MCF 10A (cell line): ENCODE data around the gene PI16. TPM values are rescaled to one million over a fixed set of nuclear protein-coding genes. Genes with fewer than 3 reads are reported as not detected.

ENCODE experiments used
- BruUV-seq: library from RNA; stranded (reverse); fragments of 400-500 nt; replicated peaks from 2 replicates; lab custom pipeline; 2021; lab: Mats Ljungman, UMichigan
- CTCF ChIA-PET: fragments of 300-600 bp; sonication (Branson Sonifier 250); formaldehyde crosslinking; extraction: SDS; loops from one replicate; lab custom pipeline; 2021; ENCODE audit warnings: antibody characterized with exemption, inconsistent platforms; lab: Yijun Ruan, JAX
- POLR2A ChIA-PET: fragments of 300-600, 350-650 bp; sonication (Branson Sonifier 250); formaldehyde crosslinking; extraction: SDS; loops from one replicate; lab custom pipeline; 2020; ENCODE audit warnings: antibody characterized with exemption, inconsistent platforms; lab: Yijun Ruan, JAX
- DNase-seq: peaks from one replicate; pipeline ENCODE4 v3.0.0-alpha.2; 2018; ENCODE audit not compliant: unreplicated experiment
- H3K27ac Mint-ChIP-seq: one replicate; pipeline ENCODE4 v1.8.0; 2022; ENCODE audit warnings: mild to moderate bottlenecking, low read depth, mixed read lengths; ENCODE audit not compliant: unreplicated experiment
- H3K27me3 Mint-ChIP-seq: one replicate; pipeline ENCODE4 v1.8.0; 2022; ENCODE audit warnings: mixed read lengths; ENCODE audit not compliant: insufficient read depth, unreplicated experiment
- H3K36me3 Mint-ChIP-seq: one replicate; pipeline ENCODE4 v1.8.0; 2022; ENCODE audit warnings: mild to moderate bottlenecking, moderate library complexity, mixed read lengths; ENCODE audit not compliant: insufficient read depth, unreplicated experiment
- H3K4me1 Mint-ChIP-seq: one replicate; pipeline ENCODE4 v1.8.0; 2022; ENCODE audit warnings: mixed read lengths; ENCODE audit not compliant: insufficient read depth, unreplicated experiment
- H3K4me3 Mint-ChIP-seq: one replicate; pipeline ENCODE4 v1.8.0; 2022; ENCODE audit warnings: mild to moderate bottlenecking, moderate library complexity, mixed read lengths; ENCODE audit not compliant: unreplicated experiment
- H3K9me3 Mint-ChIP-seq: one replicate; pipeline ENCODE4 v1.8.0; 2022; ENCODE audit warnings: mixed read lengths; ENCODE audit not compliant: unreplicated experiment
- intact Hi-C: fragments of 100-400 bp; cut with micrococcal nuclease; formaldehyde crosslinking; loops from 2 replicates; pipeline ENCODE4 v1.14.1; 2022
- total RNA-seq: library from RNA; stranded (reverse); gene quantifications from 2 replicates; pipeline ENCODE4 v1.2.3, GENCODE V29; 2022
- TF ChIP-seq, protein P1 (sequence below): fragments of 200-600 bp; IDR thresholded peaks from one replicate; pipeline ENCODE4 v1.8.0; 2022; ENCODE audit warnings: antibody characterized with exemption, mild to moderate bottlenecking; ENCODE audit not compliant: unreplicated experiment

The PI16 gene
- total RNA-seq, 1 experiment from 2014 or later = not detected

- Mint-ChIP-seq H3K4me3 (no peak overlapping the region), H3K36me3 (peaks cover 39% of the 10 kb centered on the region), H3K27ac (no peak overlapping the region), H3K4me1 (peaks cover 15% of the 10 kb centered on the region), H3K9me3 (no peaks in the 10 kb centered on the region), H3K27me3 (no peaks in the 10 kb centered on the region)
- TF ChIP-seq, protein P1, sequence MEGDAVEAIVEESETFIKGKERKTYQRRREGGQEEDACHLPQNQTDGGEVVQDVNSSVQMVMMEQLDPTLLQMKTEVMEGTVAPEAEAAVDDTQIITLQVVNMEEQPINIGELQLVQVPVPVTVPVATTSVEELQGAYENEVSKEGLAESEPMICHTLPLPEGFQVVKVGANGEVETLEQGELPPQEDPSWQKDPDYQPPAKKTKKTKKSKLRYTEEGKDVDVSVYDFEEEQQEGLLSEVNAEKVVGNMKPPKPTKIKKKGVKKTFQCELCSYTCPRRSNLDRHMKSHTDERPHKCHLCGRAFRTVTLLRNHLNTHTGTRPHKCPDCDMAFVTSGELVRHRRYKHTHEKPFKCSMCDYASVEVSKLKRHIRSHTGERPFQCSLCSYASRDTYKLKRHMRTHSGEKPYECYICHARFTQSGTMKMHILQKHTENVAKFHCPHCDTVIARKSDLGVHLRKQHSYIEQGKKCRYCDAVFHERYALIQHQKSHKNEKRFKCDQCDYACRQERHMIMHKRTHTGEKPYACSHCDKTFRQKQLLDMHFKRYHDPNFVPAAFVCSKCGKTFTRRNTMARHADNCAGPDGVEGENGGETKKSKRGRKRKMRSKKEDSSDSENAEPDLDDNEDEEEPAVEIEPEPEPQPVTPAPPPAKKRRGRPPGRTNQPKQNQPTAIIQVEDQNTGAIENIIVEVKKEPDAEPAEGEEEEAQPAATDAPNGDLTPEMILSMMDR = no peak
- BruUV-seq = no TSS peak
- DNase-seq = no peak
- ChIA-PET CTCF (interaction anchor here (1.0 kb wide), 1 partner anchor 42 kb away, joined by 3 read pairs; the partner anchor contains the start of gene C6orf89), POLR2A (interaction anchor here (0.6 to 1.1 kb wide), 2 partner anchors 14 to 34 kb away, joined by 3 read pairs; no protein-coding TSS in a partner anchor)
- intact Hi-C loops = no loop called here
Observed at GRCh38 chr6:36927691-36928546, 26.6 kb upstream of the PI16 start.

DNA sequence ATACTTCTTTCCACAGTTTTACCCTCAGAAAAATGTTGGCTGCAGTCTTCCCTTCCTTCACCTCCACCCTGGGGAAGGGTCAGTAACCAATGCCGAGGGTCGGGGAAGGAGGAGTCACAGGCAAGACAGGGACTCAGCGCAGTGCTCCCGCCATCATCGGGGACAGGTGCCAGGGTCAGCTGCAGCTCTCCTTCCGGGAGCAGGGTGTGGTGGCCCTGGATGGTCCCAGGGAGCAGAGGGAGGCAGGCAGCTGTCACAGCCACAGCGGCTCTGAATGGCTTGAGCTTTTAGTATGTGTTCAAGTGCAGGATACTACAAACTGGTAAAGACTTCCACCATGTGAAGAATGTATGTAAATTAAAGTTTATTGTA, 26.0 kb upstream of the PI16 start:
- intact Hi-C loops = no loop called here

DNA sequence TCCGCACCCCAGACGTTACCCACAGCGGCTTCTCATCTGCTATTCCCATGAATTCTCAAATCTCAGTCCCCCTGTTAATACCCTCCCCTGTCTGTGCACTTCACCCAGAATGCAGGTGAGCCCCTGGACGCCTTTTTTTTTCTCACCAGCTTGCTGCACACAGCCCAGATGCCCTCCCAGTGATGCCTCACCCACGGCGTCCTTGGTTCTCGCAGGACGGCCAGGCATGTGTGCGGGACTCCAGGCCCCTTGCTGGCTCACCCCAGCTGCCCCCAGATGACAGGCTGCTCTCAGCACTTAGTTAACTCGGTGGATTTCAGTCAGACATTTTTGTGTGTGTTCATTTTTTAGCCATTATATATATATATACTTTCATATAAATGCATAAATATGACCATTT, 25.4 kb upstream of the PI16 start:
- DNase-seq = no peak
- no peaks in the 10 kb centered on the region for H3K9me3 Mint-ChIP-seq
- POLR2A ChIA-PET = no interaction called here
- intact Hi-C loops = no loop called here
- BruUV-seq = no TSS peak
- TF ChIP-seq, protein P1 = no peak
- H3K4me1 Mint-ChIP-seq = peaks cover 18% of the 10 kb centered on the region
- no peak overlapping the region for H3K4me3 Mint-ChIP-seq
- CTCF ChIA-PET = no interaction called here
- peak overlapping the region; percentile 12 for H3K27ac Mint-ChIP-seq
- no peaks in the 10 kb centered on the region for H3K27me3 Mint-ChIP-seq
- peaks cover 27% of the 10 kb centered on the region for H3K36me3 Mint-ChIP-seq

More for the DNA sequence above, 26.0 kb upstream of the PI16 start:
- ChIA-PET CTCF (no interaction called here), POLR2A (interaction anchor here (1.1 kb wide), 1 partner anchor 14 kb away, joined by 3 read pairs; no protein-coding TSS in a partner anchor)
- no peak for DNase-seq
- H3K27me3 Mint-ChIP-seq = no peaks in the 10 kb centered on the region
- H3K36me3 Mint-ChIP-seq = peaks cover 33% of the 10 kb centered on the region
- H3K4me1 Mint-ChIP-seq = peaks cover 18% of the 10 kb centered on the region
- no peak overlapping the region for H3K27ac Mint-ChIP-seq
- no peak overlapping the region for H3K4me3 Mint-ChIP-seq
- TF ChIP-seq, protein P1 = no peak
- H3K9me3 Mint-ChIP-seq = no peaks in the 10 kb centered on the region
- BruUV-seq = no TSS peak

DNA sequence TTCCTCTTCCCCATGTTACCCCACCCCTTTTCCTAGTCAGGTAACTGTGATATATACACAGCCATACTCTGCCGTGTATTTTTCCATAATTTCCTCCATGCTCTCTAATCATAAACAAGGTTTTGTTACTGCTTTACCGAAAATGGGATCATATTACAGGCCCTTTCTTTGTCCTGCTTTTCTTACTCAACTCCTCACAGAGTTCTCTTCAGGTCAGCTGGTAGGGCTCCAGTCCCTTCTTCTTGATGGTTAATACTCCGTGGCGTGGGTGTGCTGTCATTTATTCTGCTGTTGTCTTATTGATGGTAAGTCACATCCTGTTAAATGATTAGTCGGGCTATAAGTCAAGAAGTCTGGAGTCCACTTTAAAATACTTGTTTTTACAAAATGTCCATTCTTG, 24.9 kb upstream of the PI16 start:
- Mint-ChIP-seq H3K4me3 (no peak overlapping the region), H3K9me3 (no peaks in the 10 kb centered on the region), H3K4me1 (peaks cover 18% of the 10 kb centered on the region), H3K36me3 (peaks cover 22% of the 10 kb centered on the region), H3K27me3 (no peaks in the 10 kb centered on the region), H3K27ac (peak overlapping the region; percentile 12)
- DNase-seq = peak; percentile 61
- ChIA-PET POLR2A (interaction anchor here (1.4 to 1.5 kb wide), 2 partner anchors 15 to 27 kb away, joined by 3 read pairs; no protein-coding TSS in a partner anchor), CTCF (no interaction called here)
- no TSS peak for BruUV-seq
- TF ChIP-seq, protein P1 = no peak
- intact Hi-C loops = no loop called here
